GM18909 (cell line): Measurements from ENCODE around the gene SPDYE18.
"Not testable (repeated sequence)": the region's sequence is repeated elsewhere in the genome, so short reads cannot be mapped to it uniquely, and the experiment has no call there.

Source experiments
- ATAC-seq: cut with Tn5 transposase; IDR thresholded peaks from one replicate; pipeline ENCODE4 v1.9.1; 2021; ENCODE audit warnings: mild to moderate bottlenecking; ENCODE audit not compliant: unreplicated experiment, poor library complexity

SPDYE18 gene, protein sequence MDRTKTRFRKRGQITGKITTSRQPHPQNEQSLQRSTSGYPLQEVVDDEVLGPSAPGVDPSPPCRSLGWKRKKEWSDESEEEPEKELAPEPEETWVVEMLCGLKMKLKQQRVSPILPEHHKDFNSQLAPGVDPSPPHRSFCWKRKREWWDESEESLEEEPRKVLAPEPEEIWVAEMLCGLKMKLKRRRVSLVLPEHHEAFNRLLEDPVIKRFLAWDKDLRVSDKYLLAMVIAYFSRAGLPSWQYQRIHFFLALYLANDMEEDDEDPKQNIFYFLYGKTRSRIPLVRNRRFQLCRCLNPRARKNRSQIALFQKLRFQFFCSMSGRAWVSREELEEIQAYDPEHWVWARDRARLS

DNA sequence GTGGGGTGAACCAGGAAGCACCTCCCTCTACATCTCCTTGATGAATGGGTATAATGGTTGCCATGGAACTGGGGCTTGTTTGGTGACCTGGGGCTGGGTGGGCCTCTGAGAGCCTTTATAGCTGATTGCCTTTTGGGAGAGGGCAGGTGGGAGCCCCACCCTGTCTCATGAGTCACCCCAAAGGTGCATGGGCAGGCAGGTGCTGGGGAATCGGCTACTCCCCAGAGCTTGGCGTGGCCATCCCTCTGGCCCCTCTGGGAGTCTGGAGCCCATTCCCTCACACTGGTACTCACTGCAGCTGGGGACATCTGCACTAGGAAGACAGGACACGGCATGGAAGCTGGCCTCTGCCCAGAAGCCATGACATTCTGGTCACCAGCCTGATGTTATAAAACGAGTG is at the start of gene SPDYE18:
Gene SPDYE18 (minus strand): TSS at position 2 of the 400 bp plus-strand sequence. CDS start 2,046 bp downstream, outside the sequence.
- not testable (repeated sequence) for ATAC-seq

DNA sequence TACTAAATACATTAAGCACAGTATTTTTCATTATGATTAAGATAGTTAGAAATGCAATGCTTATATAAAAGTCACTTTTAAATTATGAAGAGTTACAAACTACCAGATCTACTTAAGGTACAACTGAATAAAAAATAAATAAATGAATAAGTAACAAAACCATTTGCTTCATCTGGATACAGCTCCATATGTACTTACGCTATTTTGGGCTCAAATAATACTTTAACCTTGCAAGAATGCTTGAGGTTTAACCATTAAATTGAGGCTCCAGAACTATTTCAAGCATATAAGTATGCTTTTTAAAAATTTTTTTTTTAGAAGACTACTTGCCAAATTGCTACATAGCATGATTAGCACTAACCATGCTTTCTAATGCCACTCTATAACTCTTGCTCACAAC is 46.0 kb upstream of the SPDYE18 start:
- not testable (repeated sequence) for ATAC-seq

DNA sequence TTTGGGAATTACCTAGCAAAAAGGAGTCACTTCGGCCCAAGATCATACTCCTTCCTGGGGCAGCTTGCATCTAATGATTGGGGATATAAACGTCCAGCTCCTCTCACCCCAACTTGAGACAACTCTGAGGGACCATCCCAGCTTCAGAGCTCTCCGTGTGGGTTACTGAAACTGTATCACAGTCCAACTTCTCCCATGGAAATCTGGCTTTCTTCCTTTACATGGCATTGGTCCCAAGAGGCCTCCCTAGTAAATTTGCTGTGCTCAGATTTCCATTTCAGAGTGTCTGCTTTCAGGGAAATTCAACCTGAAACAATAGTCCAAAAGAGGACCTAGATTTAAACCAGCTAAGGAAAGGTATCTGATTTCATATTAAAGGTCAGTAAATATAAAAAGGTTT is 45.3 kb upstream of the SPDYE18 start:
- ATAC-seq = not testable (repeated sequence)

DNA sequence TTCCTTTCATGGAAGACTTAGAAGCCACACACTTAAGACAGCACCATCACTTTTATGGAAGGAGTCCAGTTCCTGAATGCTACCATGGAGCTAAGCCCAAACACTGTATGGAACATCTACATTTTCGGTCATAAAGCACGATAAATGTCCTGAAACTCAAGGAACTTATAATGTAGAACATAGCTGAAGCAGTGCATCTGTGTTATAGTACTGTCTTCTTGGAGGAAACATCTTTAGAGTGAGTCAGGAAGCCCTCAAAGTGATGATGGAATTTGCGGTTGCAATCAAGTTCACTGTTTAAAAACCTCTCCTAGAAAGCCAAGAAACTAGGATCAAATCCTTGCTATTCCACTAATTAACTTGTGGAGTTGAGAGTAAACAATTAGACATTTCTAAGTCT is 43.5 kb upstream of the SPDYE18 start:
- ATAC-seq = not testable (repeated sequence)

DNA sequence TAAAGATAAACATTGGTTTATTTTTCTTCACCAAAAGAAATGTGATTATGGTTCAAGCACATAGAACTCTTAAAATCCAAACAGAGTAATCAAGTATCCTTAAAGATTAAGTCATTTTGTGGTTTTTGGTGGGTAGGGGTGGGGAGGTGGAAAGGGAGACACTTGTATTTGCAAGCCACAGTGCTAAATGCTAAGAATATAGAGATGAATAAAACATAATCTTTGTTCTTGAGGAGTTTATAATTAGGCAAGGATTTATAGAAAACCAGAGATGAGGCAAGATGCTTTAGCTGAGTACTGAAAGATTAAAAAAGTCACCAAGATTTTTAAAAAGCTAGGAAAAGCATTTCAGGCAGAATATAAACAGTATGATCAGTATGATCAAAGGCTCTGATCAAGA is 40.3 kb upstream of the SPDYE18 start:
- not testable (repeated sequence) for ATAC-seq

DNA sequence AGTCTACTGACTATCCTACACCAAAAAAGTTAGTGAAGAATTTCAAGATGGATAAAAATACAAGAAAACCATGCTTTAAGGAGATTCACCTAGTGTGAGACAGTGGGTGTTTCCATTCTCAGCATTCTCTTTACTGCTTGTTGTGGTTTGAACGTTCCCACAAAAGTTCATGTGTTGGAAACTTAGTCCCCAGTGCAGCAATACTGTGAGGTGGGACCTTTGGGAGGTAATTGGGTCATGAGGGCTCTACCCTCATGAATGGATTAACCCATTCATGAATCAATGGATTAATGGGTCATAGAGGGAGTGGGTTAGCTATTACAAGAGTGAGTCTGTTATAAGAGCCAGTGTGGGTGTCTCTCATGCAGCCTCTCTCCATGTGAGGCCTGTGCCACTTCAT is 38.8 kb upstream of the SPDYE18 start:
- ATAC-seq = not testable (repeated sequence)

DNA sequence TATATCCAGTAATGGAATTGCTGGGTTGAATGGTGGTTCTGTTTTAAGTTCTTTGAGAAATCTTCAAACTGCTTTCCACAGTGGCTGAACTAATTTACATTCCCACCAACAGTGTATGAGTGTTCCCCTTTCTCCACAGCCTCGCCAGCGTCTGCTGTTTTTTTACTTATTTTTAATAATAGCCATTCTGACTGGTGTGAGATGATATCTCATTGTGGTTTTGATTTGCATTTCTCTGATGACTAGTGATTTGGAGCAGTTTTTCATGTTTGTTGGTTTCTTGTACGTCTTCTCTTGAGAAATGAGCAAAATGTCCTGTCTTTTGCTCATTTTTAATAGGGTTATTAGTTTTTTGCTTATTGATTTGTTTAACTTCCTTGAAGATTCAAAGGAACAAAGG is 38.1 kb upstream of the SPDYE18 start:
- ATAC-seq = not testable (repeated sequence)

DNA sequence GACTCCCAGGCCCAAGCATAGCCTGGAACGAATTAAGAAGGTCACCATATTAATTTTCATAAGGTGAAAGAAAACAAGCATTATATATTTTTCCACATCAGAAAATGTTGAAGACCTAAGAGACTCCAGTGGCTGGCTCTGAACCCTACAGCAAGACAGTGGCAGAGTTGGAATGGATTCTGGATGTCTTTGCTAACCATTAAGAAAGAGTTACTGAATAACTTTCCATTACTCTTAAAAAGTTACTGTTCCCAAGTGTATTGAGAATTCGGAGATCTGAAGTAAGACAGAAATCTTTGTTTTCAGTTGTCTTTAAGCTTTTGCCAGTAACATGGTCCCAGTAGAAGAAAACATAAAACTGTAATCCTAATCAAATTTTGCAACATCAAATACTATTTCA is 29.9 kb upstream of the SPDYE18 start:
- not testable (repeated sequence) for ATAC-seq

DNA sequence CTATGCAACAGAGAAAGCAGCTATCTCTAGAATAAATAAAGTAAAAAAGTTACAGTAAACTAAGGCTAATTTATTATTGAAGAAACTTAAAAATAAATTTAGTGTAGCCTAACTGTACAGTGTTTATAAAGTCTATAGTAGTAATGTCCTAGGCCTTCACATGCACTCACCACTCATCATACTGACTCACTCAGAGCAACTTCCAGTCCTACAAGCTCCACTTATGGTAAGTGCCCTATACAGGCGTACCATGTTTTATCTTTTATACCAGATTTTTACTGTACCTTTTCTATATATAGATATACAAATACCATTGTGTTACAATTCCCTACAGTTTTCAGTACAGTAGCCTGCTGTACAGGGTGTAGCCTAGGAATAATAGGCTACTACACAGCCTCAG is 19.8 kb upstream of the SPDYE18 start:
- not testable (repeated sequence) for ATAC-seq

DNA sequence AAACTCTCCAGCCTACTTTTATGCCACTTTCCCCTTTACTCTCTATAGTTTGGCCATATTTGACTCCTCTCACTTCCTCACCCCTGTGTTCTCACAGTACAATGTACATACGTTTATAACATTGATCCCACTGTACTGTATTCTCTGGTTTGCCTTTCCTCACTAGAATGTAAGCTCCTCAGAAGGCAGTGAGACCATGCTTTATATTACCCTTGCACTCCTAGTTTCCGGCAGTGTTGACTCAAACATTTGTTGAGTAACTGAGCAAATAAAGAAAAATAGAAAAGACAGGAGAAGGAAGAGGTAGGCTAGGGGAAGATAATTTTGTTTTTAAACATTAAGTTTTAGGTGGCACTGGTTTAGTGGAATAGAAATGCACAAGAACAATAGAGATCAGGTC is 17.9 kb upstream of the SPDYE18 start:
- ATAC-seq = not testable (repeated sequence)

DNA sequence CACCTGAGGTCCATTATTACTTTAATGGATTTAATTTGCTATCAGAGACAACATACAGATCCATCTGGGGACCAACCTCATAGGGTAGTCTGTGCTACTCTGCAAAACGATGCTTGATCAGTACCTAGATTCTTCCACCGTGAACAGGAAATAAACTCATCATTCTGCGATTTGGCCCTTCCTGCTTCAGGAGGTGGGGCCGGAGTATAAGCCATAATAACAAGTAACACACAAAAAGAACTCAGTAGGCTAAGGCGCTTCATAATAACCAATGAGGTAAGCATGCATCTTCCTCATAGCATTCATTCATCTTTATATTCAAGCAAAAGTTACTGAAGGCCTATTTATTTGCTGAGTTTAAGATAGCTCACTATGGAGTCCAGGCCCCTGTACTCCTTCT is 17.3 kb upstream of the SPDYE18 start:
- ATAC-seq = not testable (repeated sequence)

DNA sequence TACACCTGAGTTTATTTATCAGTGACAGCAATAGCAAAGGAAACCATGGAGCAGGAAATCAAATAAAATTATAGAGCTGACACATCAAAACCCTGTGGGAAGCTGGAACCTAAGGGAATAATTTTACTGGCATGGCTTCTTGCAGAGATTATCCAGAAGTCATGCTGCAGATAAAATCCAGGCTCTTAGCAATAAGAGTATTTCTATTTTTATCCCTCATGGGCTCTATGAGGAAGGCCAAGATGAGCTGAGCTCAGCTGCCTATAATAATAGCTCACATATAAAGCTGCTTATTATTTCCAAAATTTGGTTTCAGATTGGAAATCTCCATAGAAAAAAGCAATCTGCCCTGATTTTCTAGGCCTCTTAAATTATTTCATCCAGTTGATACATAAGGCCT is 16.8 kb upstream of the SPDYE18 start:
- not testable (repeated sequence) for ATAC-seq

DNA sequence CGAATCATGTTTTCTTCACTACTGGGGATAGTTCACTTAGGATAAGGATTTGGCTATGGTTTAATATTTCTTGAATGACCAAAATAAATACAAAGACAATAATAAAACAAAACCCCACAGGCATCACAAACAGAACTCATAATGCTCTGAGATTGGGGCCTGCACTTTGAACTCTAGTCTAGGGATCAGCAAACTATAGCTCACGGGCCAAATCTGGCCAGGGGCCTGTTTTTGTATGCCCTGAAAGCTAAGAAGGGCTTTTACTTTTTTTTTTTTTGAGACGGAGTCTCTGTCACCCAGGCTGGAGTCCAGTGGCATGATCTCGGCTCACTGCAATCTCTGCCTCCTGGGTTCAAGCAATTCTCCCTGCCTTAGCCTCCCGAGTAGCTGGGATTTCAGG is 14.7 kb upstream of the SPDYE18 start:
- not testable (repeated sequence) for ATAC-seq

DNA sequence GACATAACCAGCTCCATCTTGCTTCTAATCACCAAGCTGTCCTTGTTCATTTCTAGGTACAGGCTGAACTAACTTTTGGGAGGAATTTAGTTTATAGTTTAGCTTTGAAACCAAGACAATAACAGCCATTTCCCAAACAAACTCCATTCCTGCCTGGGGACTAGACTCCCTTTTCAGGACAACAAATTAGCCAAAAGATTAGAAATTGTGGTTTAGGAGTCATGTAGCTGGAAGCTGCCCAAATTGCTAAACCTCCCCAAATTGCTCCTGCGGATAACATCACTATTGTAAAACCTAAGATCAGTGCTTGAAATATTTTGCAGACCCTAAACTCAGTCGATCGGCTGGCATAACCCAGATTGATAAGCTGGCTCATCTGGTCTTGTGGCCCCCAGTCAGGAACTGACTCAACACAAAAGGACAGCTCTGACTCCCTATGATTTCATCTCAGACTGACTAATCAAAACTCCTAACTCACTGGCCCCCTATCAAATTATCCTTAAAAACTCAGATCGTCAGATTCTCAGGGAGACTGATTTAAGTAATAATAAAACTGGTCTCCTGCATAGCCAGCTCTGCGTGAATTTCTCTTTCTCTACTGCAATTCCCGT is 12.5 kb upstream of the SPDYE18 start:
- ATAC-seq = not testable (repeated sequence)

DNA sequence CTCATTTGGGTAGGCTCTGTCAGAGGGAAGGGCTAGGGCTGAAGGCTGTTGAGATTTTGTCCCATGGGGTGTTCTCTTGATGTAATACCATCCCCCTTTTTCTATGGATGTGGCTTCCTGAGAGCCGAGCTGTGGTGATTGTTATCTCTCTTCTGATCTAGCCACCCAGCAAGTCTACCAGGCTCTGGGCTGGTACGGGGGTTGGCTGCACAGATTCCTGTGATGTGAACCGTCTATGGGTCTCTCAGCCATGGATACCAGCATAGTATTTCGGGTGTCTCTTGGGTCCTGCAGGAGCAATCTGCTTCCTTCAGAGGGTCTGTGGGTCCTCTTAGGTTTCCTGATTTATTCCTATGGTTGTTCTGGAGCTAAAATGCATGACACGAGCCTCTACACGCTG is 8.8 kb upstream of the SPDYE18 start:
- not testable (repeated sequence) for ATAC-seq

DNA sequence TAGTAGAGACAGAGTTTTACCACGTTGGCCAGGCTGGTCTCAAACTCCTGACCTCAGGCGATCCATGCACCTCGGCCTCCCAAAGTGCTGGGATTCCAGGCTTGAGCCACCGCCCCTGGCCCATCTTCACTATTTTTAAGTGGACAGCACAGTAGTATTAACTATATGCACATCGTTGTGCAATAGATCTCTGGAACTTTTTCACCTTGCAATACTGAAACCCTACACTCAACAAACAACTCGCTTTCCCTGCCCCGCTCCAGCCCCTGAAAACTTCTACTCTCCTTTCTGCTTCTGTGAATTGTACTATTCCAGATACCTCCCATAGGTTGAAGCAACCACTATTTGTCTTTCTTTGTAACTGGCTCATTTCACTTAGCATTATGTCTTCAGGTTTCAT is 3.5 kb upstream of the SPDYE18 start:
- ATAC-seq = not testable (repeated sequence)

DNA sequence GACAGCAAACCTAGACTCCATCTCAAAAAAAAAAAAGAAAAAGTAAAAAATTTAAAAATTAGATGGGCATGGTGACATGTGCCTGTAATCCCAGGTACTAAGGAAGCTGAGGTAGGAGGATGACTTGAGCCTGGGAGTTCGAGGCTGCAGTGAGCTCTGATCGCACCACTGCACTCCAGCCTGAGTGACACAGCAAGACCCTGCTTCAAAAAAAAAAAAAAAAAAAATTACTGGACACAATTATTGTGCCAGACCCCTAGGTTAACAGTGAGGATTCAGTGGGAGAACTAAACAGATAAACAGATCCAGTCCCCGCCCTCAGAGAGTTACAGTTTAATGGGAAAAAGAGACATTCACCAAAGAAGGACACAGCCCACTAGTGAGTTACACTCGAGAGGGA is 1.4 kb upstream of the SPDYE18 start:
- not testable (repeated sequence) for ATAC-seq

DNA sequence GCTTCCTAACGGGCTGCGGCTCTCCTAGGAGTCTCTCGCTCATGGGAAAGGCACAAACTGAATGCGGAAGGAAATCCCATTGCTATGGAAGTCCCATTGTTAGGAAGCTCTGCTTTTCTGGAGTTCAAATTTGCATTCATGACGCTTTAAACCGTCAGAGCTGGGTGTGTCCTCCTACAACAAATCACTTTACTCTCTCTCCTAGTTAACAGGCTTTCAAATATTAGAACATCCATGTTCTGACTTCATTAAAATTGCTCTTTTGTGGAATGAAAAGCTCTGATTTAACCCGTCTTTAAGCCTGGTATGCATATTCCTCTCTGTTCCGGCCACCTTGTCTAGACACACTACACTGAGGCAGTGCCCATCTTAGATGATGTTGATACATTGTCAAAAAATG is 30.1 kb downstream of the SPDYE18 start, which contains the start of gene SPDYE17:
Gene SPDYE17 (minus strand): TSS at position 101 of the 400 bp plus-strand sequence. CDS start 1,791 bp downstream, outside the sequence.
- ATAC-seq = not testable (repeated sequence)

DNA sequence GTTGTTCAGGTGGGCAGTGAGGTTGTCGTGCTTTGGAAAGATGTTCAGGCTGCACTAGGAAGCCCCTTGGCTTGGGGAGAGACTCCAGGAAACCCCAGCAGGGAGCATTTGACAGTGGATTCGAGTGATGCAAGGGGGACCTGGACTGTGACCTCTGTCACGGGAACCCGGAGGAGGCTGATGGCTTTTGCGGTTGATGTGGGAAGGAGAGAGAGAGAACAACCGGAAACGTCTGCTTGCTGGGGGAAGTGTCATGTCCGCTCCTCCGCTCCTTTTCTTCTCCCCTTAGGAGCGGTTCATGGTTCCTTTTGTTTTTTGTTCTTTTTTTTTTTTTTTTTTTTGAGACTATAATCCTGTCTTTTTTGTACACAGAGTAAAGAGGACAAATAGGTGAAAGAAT is 36.0 kb downstream of the SPDYE18 start:
- ATAC-seq = not testable (repeated sequence)

DNA sequence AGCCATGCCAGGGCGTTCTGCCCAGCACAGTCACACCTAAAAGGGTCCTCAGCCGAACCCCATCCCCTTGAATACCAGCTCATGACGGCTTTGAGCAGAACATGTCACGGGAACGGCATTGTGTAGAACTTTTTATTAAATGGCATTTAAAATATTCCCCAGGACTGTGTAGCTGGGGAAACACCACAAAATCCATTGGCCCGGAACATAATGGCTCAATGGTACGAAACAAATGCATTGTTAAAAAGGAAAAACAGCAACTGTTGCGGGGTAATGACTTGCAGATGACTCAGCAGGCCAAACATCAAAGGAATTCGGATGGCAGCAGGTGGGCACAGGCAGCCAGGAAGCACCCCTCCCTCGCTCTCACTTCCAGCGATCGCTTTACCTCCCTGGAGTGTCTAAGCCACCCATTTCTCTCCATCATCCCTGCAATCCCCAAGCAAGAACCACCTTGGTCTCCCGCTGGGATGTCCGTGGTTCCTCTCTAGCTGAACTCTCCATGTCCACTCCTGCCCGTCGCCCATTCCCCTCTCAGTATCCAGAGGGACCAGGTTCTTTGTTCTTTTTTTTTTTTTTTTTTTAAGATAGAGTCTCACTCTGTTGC is 52.2 kb downstream of the SPDYE18 start:
- not testable (repeated sequence) for ATAC-seq

DNA sequence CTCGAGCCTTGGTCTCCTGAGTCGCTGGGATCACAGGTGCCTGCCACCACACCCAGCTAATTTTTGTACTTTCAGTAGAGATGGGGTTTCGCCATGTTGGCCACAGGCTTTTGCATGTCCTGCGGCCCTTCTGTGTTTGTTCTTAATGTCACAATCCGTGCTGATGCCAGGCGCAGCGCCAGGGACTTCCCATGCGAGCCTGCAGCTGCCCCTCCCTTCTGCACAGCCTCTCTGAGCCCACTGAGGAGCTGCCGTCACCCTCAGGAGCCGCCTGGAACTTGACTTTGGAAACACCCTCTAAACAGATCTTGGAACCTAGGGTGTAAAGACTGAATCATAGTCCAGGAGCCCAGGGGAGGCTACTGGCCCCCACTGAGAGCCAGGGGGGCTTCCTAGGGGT is 54.4 kb downstream of the SPDYE18 start:
- ATAC-seq = not testable (repeated sequence)
